Nucleus accumbens (tissue), 56 donors: ENCODE data around the gene HDDC3.

Experiments used
- DNase-seq, 56 donors: peaks; one replicate each; lab custom pipeline; 2025; lab: John Stamatoyannopoulos, UW

HDDC3 gene

GRCh38 chr15:90931828-90932659 is at the start of gene HDDC3:
TSS of gene HDDC3 (minus strand) at chr15:90932549. CDS start at chr15:90932540, 9 bp downstream.
- DNase-seq = peak in 54 of 56 donors; percentile 32 to 93 (median 72)

GRCh38 chr15:90982135-90982534 is 49.8 kb upstream of the HDDC3 start:
- no peak for DNase-seq

GRCh38 chr15:90981681-90982080 is 49.3 kb upstream of the HDDC3 start:
- no peak for DNase-seq

- no peak for DNase-seq
Observed at GRCh38 chr15:90979582-90979981, 47.2 kb upstream of the HDDC3 start.

GRCh38 chr15:90974216-90974615 is 41.9 kb upstream of the HDDC3 start:
- no peak for DNase-seq

- DNase-seq = no peak
Observed at GRCh38 chr15:90972133-90972532, 39.8 kb upstream of the HDDC3 start.

GRCh38 chr15:90970274-90970673 is 37.9 kb upstream of the HDDC3 start:
- no peak for DNase-seq

GRCh38 chr15:90968434-90968833 is 36.1 kb upstream of the HDDC3 start:
- DNase-seq = no peak

- no peak for DNase-seq
Observed at GRCh38 chr15:90967206-90967605, 34.9 kb upstream of the HDDC3 start.

GRCh38 chr15:90966262-90966661 is 33.9 kb upstream of the HDDC3 start:
- no peak for DNase-seq

- DNase-seq = no peak
Observed at GRCh38 chr15:90962021-90962420, 29.7 kb upstream of the HDDC3 start.

GRCh38 chr15:90960298-90961091 is 28.1 kb upstream of the HDDC3 start:
- DNase-seq = peak in 8 of 56 donors; percentile 14 to 38 (median 26)

GRCh38 chr15:90959894-90960293 is 27.5 kb upstream of the HDDC3 start:
- peak in 40 of 56 donors; percentile 14 to 78 (median 38) for DNase-seq

- DNase-seq = peak in 2 of 56 donors; percentile 2 to 15
Observed at GRCh38 chr15:90959028-90959595, 26.8 kb upstream of the HDDC3 start.

- DNase-seq = peak in 3 of 56 donors; percentile 1 to 36 (median 29)
Observed at GRCh38 chr15:90957791-90958190, 25.4 kb upstream of the HDDC3 start.

- DNase-seq = peak in 16 of 56 donors; percentile 10 to 70 (median 45)
Observed at GRCh38 chr15:90957031-90957790, 24.9 kb upstream of the HDDC3 start.

GRCh38 chr15:90956274-90957030 is 24.1 kb upstream of the HDDC3 start:
- DNase-seq = peak in 48 of 56 donors; percentile 22 to 80 (median 56)

GRCh38 chr15:90955624-90956273 is 23.4 kb upstream of the HDDC3 start:
- no peak for DNase-seq
